Liver (tissue), 3 donors: ENCODE measurements around the gene TIAM2.

Experiments used
- CTCF ChIP-seq: fragments of 150-350 bp; IDR thresholded peaks from 2 replicates; pipeline ENCODE4 v1.5.1; 2017; ENCODE audit warnings: improper control_type of control experiment, low read depth, low read length; ENCODE audit not compliant: missing input control
- JUND ChIP-seq, 2 donors: IDR thresholded peaks; 2 replicates each; pipeline ENCODE4 v1.6.1; 2016; ENCODE audit warnings: antibody characterized with exemption in 2 of 2
- REST ChIP-seq: IDR thresholded peaks from 2 replicates; pipeline ENCODE4 v1.6.1; 2016; ENCODE audit warnings: antibody characterized with exemption, mild to moderate bottlenecking
- donor health status: healthy.
- donor health status: healthy.

- no peak for TF ChIP-seq CTCF
- TF ChIP-seq JUND (IDR thresholded peaks at IDR 0.05), result no peak
- no peak for TF ChIP-seq REST
These were observed 84.9 kb downstream of the TIAM2 start for GRCh38 chr6:155079985-155080452.
